Esophagus squamous epithelium (tissue), 5 donors: ENCODE results near the gene USP11. TPM values are rescaled to one million over a fixed set of nuclear protein-coding genes. Genes with fewer than 3 reads are reported as not detected.

Experiments used
- DNase-seq: peaks from one replicate; lab custom pipeline; 2025; lab: John Stamatoyannopoulos, UW
- H3K27ac ChIP-seq, 4 donors: fragments of 200-600 bp; sonication (generic); one replicate each; pipeline ENCODE4 v1.5.1; 2016 to 2019; ENCODE audit warnings: mild to moderate bottlenecking in 1 of 4
- H3K27me3 ChIP-seq, 4 donors: fragments of 200-600 bp; sonication (generic); 1 replicate in 3 of 4; 2 replicates in 1 of 4; pipeline versions ENCODE4 v1.5.1 to v1.6.0; 2017 to 2021; ENCODE audit warnings: antibody characterized with exemption in 1 of 4
- H3K36me3 ChIP-seq, 3 donors: fragments of 200-600 bp; sonication (generic); one replicate each; pipeline ENCODE4 v1.5.1; 2016 to 2019
- H3K4me1 ChIP-seq, 3 donors: fragments of 200-600 bp; sonication (generic); one replicate each; pipeline ENCODE4 v1.5.1; 2017 to 2019
- H3K4me3 ChIP-seq, 4 donors: fragments of 200-600 bp; sonication (generic); 1 replicate in 3 of 4; 2 replicates in 1 of 4; pipeline ENCODE4 v1.5.1; 2016 to 2019; ENCODE audit warnings: mild to moderate bottlenecking in 2 of 4, moderate library complexity in 1 of 4
- H3K9me3 ChIP-seq, 3 donors: fragments of 200-600 bp; sonication (generic); one replicate each; pipeline ENCODE4 v1.5.1; 2016 to 2019
- POLR2A ChIP-seq, 4 donors: fragments of 450-650 bp; IDR thresholded peaks; one replicate each; pipeline ENCODE4 v1.6.1; 2017; ENCODE audit warnings: antibody characterized with exemption in 4 of 4, mild to moderate bottlenecking in 4 of 4, moderate library complexity in 3 of 4
- WGBS, 2 donors: methylation state at CpG; one replicate each; pipeline ENCODE4 v1.1.5; 2018; 5-methylcytosine and 5-hydroxymethylcytosine counted together
- intact Hi-C: fragments of 100-400 bp; cut with DNase I; formaldehyde crosslinking; loops from one replicate; pipeline ENCODE4 v1.15.0; 2022
- total RNA-seq, 4 donors: library from RNA; depleted of rRNA; stranded (reverse); fragments of >200 nt; gene quantifications; one replicate each; pipeline ENCODE4 v1.1.0, GENCODE V29; 2016
- TF ChIP-seq, protein P1 (sequence below), 6 experiments: fragments of 450-650 bp in 4 of 6; fragments of 200-600 bp in 2 of 6; sonication (generic) in 2 of 6; IDR thresholded peaks; one replicate each; pipeline ENCODE4 v1.5.1; 2016 to 2019; ENCODE audit warnings: antibody characterized with exemption in 6 of 6, mild to moderate bottlenecking in 4 of 6, moderate library complexity in 4 of 6
- donor health status: DM: yes; HTN: yes; CAD: no.

Gene USP11
- total RNA-seq, 4 donors from 2014 or later, result 6.6 to 26.9 (median 21.3) TPM

DNA sequence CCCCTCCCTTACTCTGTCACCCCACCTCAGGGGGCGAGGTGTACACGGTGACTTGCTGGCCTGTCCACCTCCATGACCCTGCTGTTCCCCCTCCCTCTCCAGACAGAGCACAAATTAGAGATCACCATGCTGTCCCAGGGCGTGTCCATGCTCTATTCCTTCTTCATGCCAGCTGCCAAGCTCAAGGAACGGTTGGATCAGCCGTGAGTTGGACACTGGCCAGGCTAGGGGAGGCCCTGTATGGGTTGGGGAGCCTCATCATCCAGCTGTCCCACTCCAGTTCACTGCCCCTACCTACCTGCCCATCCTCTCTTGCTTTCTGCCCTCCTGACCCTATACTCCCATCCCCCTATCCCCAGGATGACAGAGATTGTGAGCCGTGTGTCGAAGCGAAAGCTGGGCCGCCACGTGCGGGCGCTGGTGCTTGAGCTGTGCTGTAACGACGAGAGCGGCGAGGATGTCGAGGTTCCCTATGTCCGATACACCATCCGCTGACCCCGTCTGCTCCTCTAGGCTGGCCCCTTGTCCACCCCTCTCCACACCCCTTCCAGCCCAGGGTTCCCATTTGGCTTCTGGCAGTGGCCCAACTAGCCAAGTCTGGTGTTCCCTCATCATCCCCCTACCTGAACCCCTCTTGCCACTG lies 18.3 kb upstream of the USP11 start:
- no peak overlapping the region for H3K27ac ChIP-seq
- H3K4me1 ChIP-seq, result peaks cover 3 to 18% (median 10%) of the 10 kb centered on the region in 3 donors
- no peak for DNase-seq
- TF ChIP-seq, protein P1, sequence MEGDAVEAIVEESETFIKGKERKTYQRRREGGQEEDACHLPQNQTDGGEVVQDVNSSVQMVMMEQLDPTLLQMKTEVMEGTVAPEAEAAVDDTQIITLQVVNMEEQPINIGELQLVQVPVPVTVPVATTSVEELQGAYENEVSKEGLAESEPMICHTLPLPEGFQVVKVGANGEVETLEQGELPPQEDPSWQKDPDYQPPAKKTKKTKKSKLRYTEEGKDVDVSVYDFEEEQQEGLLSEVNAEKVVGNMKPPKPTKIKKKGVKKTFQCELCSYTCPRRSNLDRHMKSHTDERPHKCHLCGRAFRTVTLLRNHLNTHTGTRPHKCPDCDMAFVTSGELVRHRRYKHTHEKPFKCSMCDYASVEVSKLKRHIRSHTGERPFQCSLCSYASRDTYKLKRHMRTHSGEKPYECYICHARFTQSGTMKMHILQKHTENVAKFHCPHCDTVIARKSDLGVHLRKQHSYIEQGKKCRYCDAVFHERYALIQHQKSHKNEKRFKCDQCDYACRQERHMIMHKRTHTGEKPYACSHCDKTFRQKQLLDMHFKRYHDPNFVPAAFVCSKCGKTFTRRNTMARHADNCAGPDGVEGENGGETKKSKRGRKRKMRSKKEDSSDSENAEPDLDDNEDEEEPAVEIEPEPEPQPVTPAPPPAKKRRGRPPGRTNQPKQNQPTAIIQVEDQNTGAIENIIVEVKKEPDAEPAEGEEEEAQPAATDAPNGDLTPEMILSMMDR (IDR thresholded peaks at IDR 0.05), result no peak
- TF ChIP-seq POLR2A (IDR thresholded peaks at IDR 0.05), result no peak
- H3K36me3 ChIP-seq, result peaks cover 43 to 67% (median 54%) of the 10 kb centered on the region in 3 donors
- no peaks in the 10 kb centered on the region for H3K27me3 ChIP-seq
- WGBS, 2 donors, result 39 to 87% methylated on average over 3 to 20 of the region's 20 CpGs
- intact Hi-C loops, result no loop called here
- H3K4me3 ChIP-seq, result no peak overlapping the region
- no peaks in the 10 kb centered on the region for H3K9me3 ChIP-seq

DNA sequence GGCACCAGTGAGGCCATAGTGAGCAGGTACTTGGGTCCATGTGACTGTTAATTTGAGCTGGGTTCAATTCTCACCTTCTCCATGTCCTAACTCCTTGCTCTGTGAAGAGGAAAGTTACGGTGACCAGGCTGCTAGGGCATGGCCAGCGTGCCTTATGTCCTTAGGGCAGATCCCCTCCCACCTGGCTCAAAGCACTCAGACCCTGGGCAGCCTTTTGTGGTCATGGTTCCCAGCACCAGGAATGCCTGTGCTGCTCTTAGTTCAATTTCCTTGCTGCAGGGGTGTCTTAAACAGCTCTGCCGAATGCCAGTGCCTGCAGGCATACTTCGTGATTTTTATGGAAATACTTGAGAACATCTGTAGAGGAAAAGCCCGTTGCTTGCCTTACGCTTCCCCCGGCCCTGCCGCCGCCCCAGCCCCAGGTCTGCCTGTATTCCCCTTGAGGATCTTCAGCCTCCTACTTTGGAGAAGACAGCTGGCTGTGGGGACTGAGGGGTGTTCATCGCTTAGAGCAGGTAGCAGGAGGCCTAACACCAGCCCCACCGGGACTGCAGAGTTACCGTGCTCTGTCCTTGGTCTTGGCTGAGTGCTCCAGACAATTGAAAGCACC lies 17.4 kb upstream of the USP11 start:
- Histone ChIP-seq H3K36me3 (peaks cover 36 to 59% (median 46%) of the 10 kb centered on the region in 3 donors), H3K27me3 (no peaks in the 10 kb centered on the region), H3K27ac (peak overlapping the region in 3 of 4 donors; percentile 3 to 97 (median 9)), H3K9me3 (no peaks in the 10 kb centered on the region), H3K4me3 (no peak overlapping the region), H3K4me1 (peaks cover 10 to 26% (median 14%) of the 10 kb centered on the region in 3 donors)
- TF ChIP-seq, protein P1 (IDR thresholded peaks at IDR 0.05), result no peak
- TF ChIP-seq POLR2A (IDR thresholded peaks at IDR 0.05), result no peak
- no peak for DNase-seq
- intact Hi-C loops, result no loop called here
- WGBS, 2 donors, result 61 to 89% methylated on average over 7 of the region's 12 CpGs

DNA sequence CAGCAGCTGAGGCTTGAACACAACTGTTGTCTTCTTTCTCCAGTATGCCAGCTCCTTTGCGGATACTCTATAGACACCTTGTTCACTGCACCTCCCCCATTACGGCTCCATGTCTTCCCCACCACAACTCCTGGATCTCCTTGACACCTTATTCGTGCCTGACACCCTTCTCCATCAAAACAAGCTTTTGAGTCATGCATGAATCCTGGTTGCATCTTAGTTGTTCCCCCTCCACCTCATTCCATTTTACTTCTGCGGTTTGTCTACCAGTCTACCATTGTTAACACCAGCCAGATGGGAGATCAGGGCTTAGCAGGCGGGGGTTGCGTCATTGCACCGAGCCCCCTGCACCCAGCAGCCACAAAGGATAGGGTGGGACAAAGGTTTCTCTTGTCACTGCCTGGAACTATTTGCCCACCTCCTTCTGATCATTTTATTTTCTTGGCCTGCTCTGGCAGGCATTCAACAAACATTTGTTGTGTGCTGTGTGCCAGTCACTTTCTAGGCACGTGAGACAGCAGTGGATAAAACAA lies 16.4 kb upstream of the USP11 start:
- 71 to 79% methylated on average over 7 to 8 of the region's 8 CpGs for WGBS, 2 donors
- no peak for DNase-seq
- TF ChIP-seq, protein P1 (IDR thresholded peaks at IDR 0.05), result no peak
- TF ChIP-seq POLR2A (IDR thresholded peaks at IDR 0.05), result no peak
- intact Hi-C loops, result no loop called here
- Histone ChIP-seq H3K9me3 (no peaks in the 10 kb centered on the region), H3K27ac (peak overlapping the region; percentile 76 to 98 (median 96)), H3K4me3 (no peak overlapping the region), H3K4me1 (peaks cover 14 to 37% (median 16%) of the 10 kb centered on the region in 3 donors), H3K36me3 (peaks cover 26 to 48% (median 35%) of the 10 kb centered on the region in 3 donors), H3K27me3 (no peaks in the 10 kb centered on the region)

DNA sequence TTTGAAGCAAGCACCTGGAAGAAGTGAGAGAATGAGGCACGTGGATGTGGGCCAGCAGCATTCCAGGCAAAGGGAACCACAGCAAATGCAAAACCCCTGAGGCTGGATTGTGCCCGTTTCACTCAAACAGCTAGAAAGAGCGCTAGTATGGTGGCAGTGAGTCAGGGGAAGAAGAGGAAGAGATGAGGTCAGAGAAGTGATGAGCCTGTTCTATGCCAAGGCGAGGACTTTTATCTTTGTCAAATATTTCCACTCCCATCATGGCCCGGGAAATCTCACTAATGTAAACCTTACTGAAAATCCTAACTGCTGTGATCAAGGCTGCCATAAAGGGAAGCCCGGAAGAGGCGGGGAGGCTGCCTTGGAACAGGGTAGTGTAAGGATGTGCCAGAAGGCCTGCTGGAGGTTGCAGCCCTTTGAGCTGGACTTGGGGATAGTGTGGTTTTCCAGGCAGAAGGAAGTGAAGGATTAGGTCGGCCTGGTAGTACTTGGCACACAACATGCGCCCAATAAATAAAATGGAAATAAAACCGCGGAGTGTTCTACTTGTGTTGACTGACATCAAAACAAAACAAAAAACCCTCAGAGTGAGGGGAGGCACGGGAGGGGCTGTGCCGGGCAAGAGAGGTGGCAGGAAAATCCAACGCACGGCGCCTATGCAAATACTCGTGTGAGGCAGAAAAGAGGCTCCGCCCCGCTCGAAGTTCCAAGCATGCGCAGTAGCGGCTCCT lies 15.5 kb upstream of the USP11 start:
- Histone ChIP-seq H3K4me1 (peaks cover 14 to 40% (median 16%) of the 10 kb centered on the region in 3 donors), H3K4me3 (peak overlapping the region in 3 of 4 donors; percentile 25 to 85 (median 61)), H3K27me3 (no peaks in the 10 kb centered on the region), H3K27ac (peak overlapping the region; percentile 76 to 98 (median 96)), H3K36me3 (peaks cover 24 to 40% (median 28%) of the 10 kb centered on the region in 3 donors), H3K9me3 (no peaks in the 10 kb centered on the region)
- TF ChIP-seq, protein P1 (IDR thresholded peaks at IDR 0.05), result no peak
- peak in 1 of 4 donors; percentile 5 for TF ChIP-seq POLR2A (IDR thresholded peaks at IDR 0.05)
- intact Hi-C loops, result no loop called here
- WGBS, 2 donors, result 1 to 14% methylated on average over 15 to 22 of the region's 22 CpGs
- no peak for DNase-seq
